IMR-90 (cell line): Measurements from ENCODE around the gene FAM193A. TPM values are rescaled to one million over a fixed set of nuclear protein-coding genes. Genes with fewer than 3 reads are reported as not detected.

ENCODE experiments used
- ATAC-seq: fragments of 200-7000 bp; cut with Tn5 transposase; 2 replicates; pipeline ENCODE4 v1.9.1; 2020; ENCODE audit warnings: low read depth, mild to moderate bottlenecking, moderate library complexity
- BruUV-seq: library from RNA; stranded (reverse); fragments of 400-500 nt; replicated peaks from 2 replicates; lab custom pipeline; 2021; lab: Mats Ljungman, UMichigan
- CTCF ChIA-PET: fragments of 300-600 bp; formaldehyde crosslinking; extraction: SDS; loops from one replicate; lab custom pipeline; 2021; ENCODE audit warnings: antibody characterized with exemption; lab: Yijun Ruan, JAX
- POLR2A ChIA-PET: fragments of 300-600 bp; sonication (Branson Sonifier 250); formaldehyde crosslinking; loops from one replicate; lab custom pipeline; 2022; ENCODE audit warnings: antibody characterized with exemption; ENCODE audit not compliant: unreplicated experiment; lab: Charles Lee
- DNase-seq: peaks from one replicate; pipeline ENCODE4 v3.0.0; 2013
- H2AFZ ChIP-seq: replicated peaks from 2 replicates; pipeline ENCODE3; 2013; ENCODE audit warnings: low read length, mild to moderate bottlenecking; ENCODE audit not compliant: poor library complexity
- H2AK5ac ChIP-seq: 2 replicates; pipeline ENCODE4 v1.6.1; 2013; ENCODE audit warnings: low read depth, low read length, inconsistent platforms
- H2AK9ac ChIP-seq: replicated peaks from 2 replicates; pipeline ENCODE3; 2013; ENCODE audit warnings: mild to moderate bottlenecking, low read depth, low read length, moderate library complexity; ENCODE audit not compliant: poor library complexity
- H2BK120ac ChIP-seq: 2 replicates; pipeline ENCODE4 v1.6.1; 2013; ENCODE audit warnings: low read depth, low read length, inconsistent platforms
- H2BK15ac ChIP-seq: 3 replicates; pipeline ENCODE4 v1.6.1; 2013; ENCODE audit warnings: low read depth, low read length, inconsistent platforms
- H2BK20ac ChIP-seq: 2 replicates; pipeline ENCODE4 v1.6.1; 2013; ENCODE audit warnings: low read depth, mild to moderate bottlenecking, inconsistent platforms, low read length, moderate library complexity
- H2BK5ac ChIP-seq: 2 replicates; pipeline ENCODE4 v1.6.1; 2013; ENCODE audit warnings: mild to moderate bottlenecking, low read depth, low read length, inconsistent platforms; ENCODE audit not compliant: poor library complexity, severe bottlenecking
- H3K14ac ChIP-seq: replicated peaks from 2 replicates; pipeline ENCODE4 v1.6.1; 2013; ENCODE audit warnings: low read depth, low read length, inconsistent platforms
- H3K18ac ChIP-seq: 2 replicates; pipeline ENCODE4 v1.6.1; 2013; ENCODE audit warnings: low read depth, low read length, control low read depth
- H3K23ac ChIP-seq: 2 replicates; pipeline ENCODE4 v1.6.1; 2013; ENCODE audit warnings: low read depth, low read length, inconsistent platforms
- H3K27ac ChIP-seq: 2 replicates; pipeline ENCODE4 v1.5.1; 2013; ENCODE audit warnings: mild to moderate bottlenecking, control low read depth, low read length; ENCODE audit not compliant: insufficient read depth
- H3K27me3 ChIP-seq: 2 replicates; pipeline ENCODE4 v1.6.1; 2013; ENCODE audit warnings: low read length; ENCODE audit not compliant: control insufficient read depth, insufficient read depth
- H3K36me3 ChIP-seq: 2 replicates; pipeline ENCODE4 v1.6.1; 2013; ENCODE audit warnings: low read length, mixed read lengths; ENCODE audit not compliant: control insufficient read depth, insufficient read depth
- H3K4ac ChIP-seq: 2 replicates; pipeline ENCODE4 v1.6.1; 2013; ENCODE audit warnings: low read depth, low read length, inconsistent platforms
- H3K4me1 ChIP-seq: 2 replicates; pipeline ENCODE4 v1.6.1; 2013; ENCODE audit warnings: low read length, mixed read lengths; ENCODE audit not compliant: control insufficient read depth, insufficient read depth
- H3K4me2 ChIP-seq: 2 replicates; pipeline ENCODE4 v1.6.1; 2013; ENCODE audit warnings: low read depth, mild to moderate bottlenecking, control low read depth, low read length, moderate library complexity
- H3K4me3 ChIP-seq: 2 replicates; pipeline ENCODE4 v1.5.1; 2013; ENCODE audit warnings: low read depth, mild to moderate bottlenecking, control low read depth, low read length, moderate library complexity; ENCODE audit not compliant: insufficient read depth
- H3K56ac ChIP-seq: 2 replicates; pipeline ENCODE4 v1.6.1; 2013; ENCODE audit warnings: low read length, inconsistent platforms; ENCODE audit not compliant: insufficient read depth; ENCODE audit errors: extremely low read depth
- H3K79me1 ChIP-seq, 2 experiments: 2 replicates each; pipeline ENCODE4 v1.6.1; 2013; ENCODE audit warnings: low read length in 2 of 2, inconsistent platforms in 1 of 2, low read depth in 1 of 2
- H3K9ac ChIP-seq: 2 replicates; pipeline ENCODE4 v1.6.1; 2013; ENCODE audit warnings: low read depth, low read length, control low read depth
- H3K9me1 ChIP-seq: 2 replicates; pipeline ENCODE4 v1.6.1; 2013; ENCODE audit warnings: low read length, inconsistent platforms; ENCODE audit not compliant: insufficient read depth
- H3K9me3 ChIP-seq: 2 replicates; pipeline ENCODE4 v1.6.1; 2013; ENCODE audit warnings: low read length; ENCODE audit not compliant: control insufficient read depth, insufficient read depth
- H4K20me1 ChIP-seq: 2 replicates; pipeline ENCODE4 v1.6.1; 2013; ENCODE audit warnings: low read length, inconsistent platforms; ENCODE audit not compliant: insufficient read depth
- H4K5ac ChIP-seq: 2 replicates; pipeline ENCODE4 v1.6.1; 2013; ENCODE audit warnings: mild to moderate bottlenecking, low read depth, low read length, control low read depth
- H4K8ac ChIP-seq, 2 experiments: 2 replicates each; pipeline ENCODE4 v1.6.1; 2013; ENCODE audit warnings: low read depth in 2 of 2, low read length in 2 of 2, control low read depth in 1 of 2, inconsistent platforms in 1 of 2
- H4K91ac ChIP-seq: 2 replicates; pipeline ENCODE4 v1.6.1; 2013; ENCODE audit warnings: low read depth, low read length, inconsistent platforms; ENCODE audit not compliant: insufficient read depth
- CHD1 ChIP-seq: IDR thresholded peaks from 2 replicates; pipeline ENCODE4 v1.6.1; 2012; ENCODE audit warnings: low read depth, low read length, improper control_type of control experiment
- CTCF ChIP-seq: conservative IDR thresholded peaks from 2 replicates; pipeline ENCODE4 v1.5.1; 2012; ENCODE audit warnings: mild to moderate bottlenecking, low read depth, low read length, improper control_type of control experiment
- FOS ChIP-seq: fragments of 150-350 bp; IDR thresholded peaks from 2 replicates; pipeline ENCODE4 v1.6.1; 2016; ENCODE audit warnings: low read depth, low read length
- MAFK ChIP-seq: IDR thresholded peaks from 2 replicates; pipeline ENCODE4 v1.6.1; 2012; ENCODE audit warnings: low read depth, low read length, improper control_type of control experiment
- MAZ ChIP-seq: IDR thresholded peaks from 2 replicates; pipeline ENCODE4 v1.6.1; 2012; ENCODE audit warnings: low read depth, mild to moderate bottlenecking, low read length, improper control_type of control experiment, moderate library complexity, borderline replicate concordance
- MXI1 ChIP-seq: IDR thresholded peaks from 2 replicates; pipeline ENCODE4 v1.6.1; 2012; ENCODE audit warnings: low read depth, mild to moderate bottlenecking, low read length, moderate library complexity, borderline replicate concordance
- NFE2L2 ChIP-seq: fragments of 150-350 bp; IDR thresholded peaks from 2 replicates; pipeline ENCODE4 v1.6.1; 2016; ENCODE audit warnings: low read depth, mild to moderate bottlenecking, low read length
- POLR2A ChIP-seq: IDR thresholded peaks from 2 replicates; pipeline ENCODE4 v1.6.1; 2012; ENCODE audit warnings: mild to moderate bottlenecking, low read depth, low read length
- RAD21 ChIP-seq: IDR thresholded peaks from 2 replicates; pipeline ENCODE4 v1.6.1; 2012; ENCODE audit warnings: low read length, improper control_type of control experiment
- RFX5 ChIP-seq: IDR thresholded peaks from 2 replicates; pipeline ENCODE4 v1.8.0; 2012; ENCODE audit warnings: low read depth, mild to moderate bottlenecking, low read length, moderate library complexity
- SMC3 ChIP-seq: fragments of 150-350 bp; IDR thresholded peaks from 2 replicates; pipeline ENCODE4 v1.6.1; 2016; ENCODE audit warnings: low read depth, mild to moderate bottlenecking, antibody characterized with exemption, low read length, moderate library complexity
- WGBS, 2 experiments: methylation state at CpG; one replicate each; pipeline versions ENCODE4 v1.1.5 to v1.1.7; 2013; ENCODE audit warnings: missing lambda C conversion rate in 2 of 2; ENCODE audit not compliant: insufficient read length in 1 of 2; ENCODE audit errors: extremely low coverage in 2 of 2; 5-methylcytosine and 5-hydroxymethylcytosine counted together
- dilution Hi-C: fragments of 300-500 bp; cut with HindIII; formaldehyde crosslinking; loops from one replicate; pipeline ENCODE4 v1.14.3; 2018; ENCODE audit warnings: low sequenced_read_pairs; ENCODE audit not compliant: unreplicated experiment
- in situ Hi-C: fragments of 300-500 bp; cut with MboI; formaldehyde crosslinking; loops from 3 replicates; pipeline ENCODE4 v1.14.3; 2019; ENCODE audit warnings: low sequenced_read_pairs, inconsistent platforms, mixed read lengths
- intact Hi-C: fragments of 100-400 bp; cut with micrococcal nuclease; formaldehyde crosslinking; loops from 2 replicates; pipeline ENCODE4 v1.10.0; 2022
- polyA plus RNA-seq, 3 experiments: library from polyadenylated mRNA; depleted of rRNA; stranded (reverse); fragments of >200 nt; gene quantifications; 2 replicates each; pipeline ENCODE4 v1.2.3, GENCODE V29; 2012; ENCODE audit warnings: low replicate concordance in 1 of 3
- total RNA-seq: library from RNA; depleted of rRNA; stranded (reverse); fragments of >200 nt; gene quantifications from 2 replicates; pipeline ENCODE4 v1.2.3, GENCODE V29; 2012

The FAM193A gene
- total and polyA plus RNA-seq, 2 of the 4 experiments (the other 2 are of a cell fraction) = 6.8 to 11.0 TPM

GRCh38 chr4:2572076-2572475 lies 35.6 kb downstream of the FAM193A start:
- no TSS peak for BruUV-seq
- H3K9me1 ChIP-seq = peaks cover 46% of the 10 kb centered on the region
- dilution Hi-C loops (no loop called here), intact Hi-C loops (no loop called here), in situ Hi-C loops (no loop called here)
- H2BK120ac ChIP-seq = no peak overlapping the region
- H3K4me1 ChIP-seq = peaks cover 3% of the 10 kb centered on the region; the same call in 1 of the 2 replicates
- no peak overlapping the region for H2AK9ac ChIP-seq
- DNase-seq (no peak), ATAC-seq (no peak)
- WGBS, 2 experiments = 80% methylated on average over 2 of the region's 12 CpGs; no CpG with 5 or more reads in 1 of the 2 experiments
- TF ChIP-seq NFE2L2 = no peak
- no peak for TF ChIP-seq RFX5
- no peak for TF ChIP-seq MXI1
- TF ChIP-seq SMC3 = no peak
- no peak for TF ChIP-seq POLR2A
- TF ChIP-seq MAZ = no peak
- TF ChIP-seq RAD21 = no peak
- TF ChIP-seq FOS = no peak
- TF ChIP-seq CHD1 = no peak
- no peak for TF ChIP-seq CTCF
- TF ChIP-seq MAFK = no peak
- no peaks in the 10 kb centered on the region for H3K27me3 ChIP-seq
- no peaks in the 10 kb centered on the region for H3K9me3 ChIP-seq
- no peak overlapping the region for H3K4me2 ChIP-seq
- CTCF ChIA-PET = no interaction called here
- H3K18ac ChIP-seq = no peak overlapping the region
- H3K56ac ChIP-seq = no peak overlapping the region
- H3K4me3 ChIP-seq = no peak overlapping the region
- no peak overlapping the region for H2BK5ac ChIP-seq
- H4K20me1 ChIP-seq = peaks cover 93% of the 10 kb centered on the region
- H4K8ac ChIP-seq = no peak overlapping the region
- H3K36me3 ChIP-seq = no peaks in the 10 kb centered on the region
- POLR2A ChIA-PET = no interaction called here
- H2AK5ac ChIP-seq = no peak overlapping the region
- H4K91ac ChIP-seq = no peak overlapping the region
- no peak overlapping the region for H4K5ac ChIP-seq
- no peak overlapping the region for H2BK20ac ChIP-seq
- no peak overlapping the region for H3K9ac ChIP-seq
- H2AFZ ChIP-seq = no peak overlapping the region
- no peak overlapping the region for H3K14ac ChIP-seq
- H3K27ac ChIP-seq = no peak overlapping the region
- H2BK15ac ChIP-seq = no peak overlapping the region
- no peak overlapping the region for H3K4ac ChIP-seq
- no peak overlapping the region for H3K23ac ChIP-seq
- peaks cover 34 to 89% of the 10 kb centered on the region in 2 experiments for H3K79me1 ChIP-seq
